ENCODE results near the gene DEFB112.

- TF ChIP-seq SUZ12 (IDR thresholded peaks at IDR 0.05; ENCODE audit: extremely low read depth, insufficient read depth, insufficient read length) = no peak
- TF ChIP-seq ZNF274 (IDR thresholded peaks at IDR 0.05; ENCODE audit: low read depth, low read length) = no peak
- TF ChIP-seq YY1 (IDR thresholded peaks at IDR 0.05; ENCODE audit: insufficient read depth, insufficient read length) = no peak
Measured at GRCh38 chr6:50093116-50093937, 43.6 kb upstream of the DEFB112 start.

All from NT2/D1 (cell line).